SK-N-MC (cell line): ENCODE data around the gene SPAG7.

Experiments used
- EZH2 ChIP-seq: fragments of 200-600 bp; sonication (generic); IDR thresholded peaks from one replicate; pipeline ENCODE4 v1.6.1; 2017; ENCODE audit warnings: antibody characterized with exemption
- FOXP2 ChIP-seq: optimal IDR thresholded peaks from 2 replicates; pipeline ENCODE3; 2011; ENCODE audit warnings: mild to moderate bottlenecking, moderate library complexity; ENCODE audit not compliant: insufficient read depth; ENCODE audit errors: extremely low read length, control extremely low read depth
- POLR2AphosphoS5 ChIP-seq: IDR thresholded peaks from 2 replicates; pipeline ENCODE4 v1.6.1; 2012; ENCODE audit warnings: mild to moderate bottlenecking, low read depth, low read length, borderline replicate concordance

DNA sequence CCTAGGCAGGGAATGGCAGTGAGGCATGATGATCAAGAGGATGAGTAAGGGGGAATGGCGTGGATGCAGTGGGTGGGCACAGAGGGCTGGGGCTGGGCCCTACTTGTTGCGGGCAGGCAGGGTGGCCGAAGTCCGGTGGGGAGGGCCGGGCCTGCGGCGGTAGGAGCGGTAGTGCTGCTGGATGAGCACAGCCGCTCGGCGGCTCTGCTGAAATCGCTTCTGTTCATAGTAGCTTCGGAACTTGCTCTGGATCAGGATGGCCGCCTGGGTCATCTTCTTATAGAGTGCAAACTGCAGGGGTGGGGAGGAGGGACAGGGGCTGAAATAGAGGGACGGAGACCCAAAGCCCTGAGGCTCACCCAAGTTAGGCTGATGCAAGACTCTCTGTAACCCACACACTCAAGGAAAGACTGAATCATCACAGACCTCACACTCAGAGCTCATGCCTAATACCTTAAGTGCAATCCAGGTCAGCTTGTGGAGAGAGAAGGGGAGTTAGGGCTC is 1.5 kb upstream of the SPAG7 start:
- no peak for TF ChIP-seq POLR2AphosphoS5
- no peak for TF ChIP-seq EZH2
- TF ChIP-seq FOXP2, result no peak
